ENCODE results near the gene SLC4A3. TPM values are rescaled to one million over a fixed set of nuclear protein-coding genes. Genes with fewer than 3 reads are reported as not detected.

Gene SLC4A3
- total and polyA plus RNA-seq, 2 of the 13 experiments (the other 11 are each of a cell fraction or from before 2014, with no cell fraction given) = 0.18 to 0.95 TPM

GRCh38 chr2:219612577-219613286, 14.7 kb upstream of the SLC4A3 start:
- intact Hi-C loops (cut with micrococcal nuclease; ENCODE audit: unreplicated experiment) = no loop called here
- no peak overlapping the region for H2AFZ ChIP-seq (ENCODE audit: low read length)
- BruUV-seq (replicated peaks) = no TSS peak
- CTCF ChIA-PET (ENCODE audit: low intra/inter-chr PET ratio, low total read pairs) = no interaction called here
- H3K4me2 ChIP-seq (ENCODE audit: low read depth, low read length) = no peak overlapping the region
- TF ChIP-seq CBX5 (CRISPR knock-in tag; IDR thresholded peaks at IDR 0.05; ENCODE audit: borderline replicate concordance) (no peak), NFYB (CRISPR knock-in tag; IDR thresholded peaks at IDR 0.05) (no peak), EZH2 (conservative IDR thresholded peaks at IDR 0.05; ENCODE audit: low read depth, low read length) (no peak), ATF2 (CRISPR knock-in tag; IDR thresholded peaks at IDR 0.05) (no peak), RAD51 (IDR thresholded peaks at IDR 0.05; ENCODE audit: borderline replicate concordance) (no peak), RARG (CRISPR knock-in tag; IDR thresholded peaks at IDR 0.05; ENCODE audit: low read depth) (no peak), SIN3A (IDR thresholded peaks at IDR 0.05; ENCODE audit: borderline replicate concordance, low read depth, low read length) (no peak), ELF4 (CRISPR knock-in tag; IDR thresholded peaks at IDR 0.05; ENCODE audit: borderline replicate concordance) (no peak), FUBP1 (CRISPR knock-in tag; IDR thresholded peaks at IDR 0.05; ENCODE audit: borderline replicate concordance) (no peak), U2AF1 (optimal IDR thresholded peaks at IDR 0.05; ENCODE audit: low read depth, low read length) (no peak), ARID2 (CRISPR knock-in tag; IDR thresholded peaks at IDR 0.05; ENCODE audit: borderline replicate concordance) (no peak), ZSCAN30 (CRISPR knock-in tag; IDR thresholded peaks at IDR 0.05) (no peak), NFE2L1 (CRISPR knock-in tag; IDR thresholded peaks at IDR 0.05; ENCODE audit: borderline replicate concordance) (no peak), MAZ (IDR thresholded peaks at IDR 0.05; ENCODE audit: borderline replicate concordance, low read depth, low read length) (no peak), MAZ (CRISPR knock-in tag; IDR thresholded peaks at IDR 0.05; ENCODE audit: low read depth) (no peak)
- in situ Hi-C loops (cut with HindIII; ENCODE audit: extremely low pct_ligation_motif_present, low pct_unique_long_range_greater_than_20kb) = no loop called here
- H3K4me3 ChIP-seq (replicated peaks in 1 of 3; ENCODE audit: insufficient read depth in 1 of 3, low read depth in 2 of 3, low read length in 3 of 3) = no peak overlapping the region
- no peaks in the 10 kb centered on the region for H3K9me3 ChIP-seq (ENCODE audit: low read length)
- peaks cover 10 to 32% of the 10 kb centered on the region in 2 experiments for H3K36me3 ChIP-seq (replicated peaks in 1 of 2; ENCODE audit: control insufficient read depth in 1 of 2, insufficient read depth in 2 of 2, low read length in 2 of 2)
- H3K27ac ChIP-seq (ENCODE audit: extremely low read length, insufficient read depth, low read length) = no peak overlapping the region
- no peaks in the 10 kb centered on the region for H3K79me2 ChIP-seq (ENCODE audit: insufficient read depth, low read length)
- DNase-seq (ENCODE audit: low spot score) = no peak
- FAIRE-seq = no peak
- no peaks in the 10 kb centered on the region for H4K20me1 ChIP-seq (ENCODE audit: insufficient read depth, low read length)
- no peaks in the 10 kb centered on the region for H3K27me3 ChIP-seq (ENCODE audit: control insufficient read depth in 1 of 2, insufficient read depth in 2 of 2, low read length in 2 of 2)
- ATAC-seq = no peak
- H3K4me1 ChIP-seq (ENCODE audit: insufficient read depth, low read length) = no peaks in the 10 kb centered on the region
- 90% methylated on average over 15 of the region's 15 CpGs for WGBS (ENCODE audit: low lambda C conversion rate)
- POLR2A ChIA-PET = no interaction called here
- no peak overlapping the region for H3K9ac ChIP-seq (ENCODE audit: insufficient read depth, low read depth, low read length)
